GM19193 (cell line): ENCODE data around the gene PARD3.

Experiments used
- POLR2A ChIP-seq: IDR thresholded peaks from 4 replicates; pipeline ENCODE4 v1.6.1; 2011; ENCODE audit not compliant: insufficient read depth, insufficient read length; ENCODE audit errors: extremely low read depth

PARD3 gene

DNA sequence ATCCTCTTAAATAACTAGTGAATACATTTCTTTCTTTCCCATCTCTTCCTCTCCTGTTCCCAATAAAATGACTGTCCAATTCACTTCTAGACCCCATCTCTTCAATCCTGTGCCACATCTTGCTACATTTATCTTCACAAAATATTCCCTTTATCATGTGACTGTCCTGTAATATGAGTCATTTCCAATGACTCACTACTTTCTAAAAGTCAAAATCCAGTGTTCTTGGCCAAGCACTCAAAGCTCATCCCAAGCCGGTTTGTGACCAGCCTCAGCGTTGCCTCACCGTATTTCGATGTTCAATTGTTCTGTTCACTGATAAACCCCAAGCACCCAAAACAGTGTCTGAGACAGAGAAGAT, 104.7 kb downstream of the PARD3 start:
- TF ChIP-seq POLR2A: no peak

DNA sequence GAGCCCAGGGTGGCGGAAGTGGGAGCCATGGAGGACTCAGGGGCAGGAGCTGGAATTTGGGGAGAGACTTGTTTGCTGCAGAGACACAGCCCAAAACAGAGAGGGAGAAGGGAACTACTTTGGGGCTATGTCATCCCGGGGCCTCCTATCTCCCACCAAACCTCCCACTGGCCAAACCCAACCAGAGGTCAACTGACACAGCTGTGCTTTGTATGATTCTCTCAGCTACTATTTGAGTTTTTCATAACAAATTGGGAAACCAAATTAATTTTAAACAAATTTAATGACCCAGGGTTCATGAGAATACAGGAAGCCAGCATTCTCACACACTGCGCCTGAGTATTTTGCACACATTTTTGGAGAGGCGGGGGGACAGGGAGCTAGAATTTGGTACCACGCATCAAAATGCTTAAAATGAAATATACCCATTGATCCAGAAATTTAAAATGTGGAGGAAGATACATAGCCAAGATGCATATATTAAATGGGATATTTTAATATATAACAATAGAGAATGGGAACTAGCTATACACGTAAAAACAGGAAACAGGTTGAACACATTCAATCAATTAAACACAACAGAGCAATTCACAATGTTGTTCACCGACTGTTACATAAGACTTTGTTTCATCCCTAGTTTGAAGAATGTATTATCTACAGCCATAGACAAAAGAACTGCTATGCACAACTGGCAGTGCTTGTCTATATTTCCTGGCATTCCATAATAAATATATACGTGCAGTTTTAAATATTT, 105.3 kb downstream of the PARD3 start:
- TF ChIP-seq POLR2A: no peak

GRCh38 chr10:34707656-34708055, 107.4 kb downstream of the PARD3 start:
- no peak for TF ChIP-seq POLR2A

- no peak for TF ChIP-seq POLR2A
Measured at GRCh38 chr10:34706147-34706546, 108.9 kb downstream of the PARD3 start.

DNA sequence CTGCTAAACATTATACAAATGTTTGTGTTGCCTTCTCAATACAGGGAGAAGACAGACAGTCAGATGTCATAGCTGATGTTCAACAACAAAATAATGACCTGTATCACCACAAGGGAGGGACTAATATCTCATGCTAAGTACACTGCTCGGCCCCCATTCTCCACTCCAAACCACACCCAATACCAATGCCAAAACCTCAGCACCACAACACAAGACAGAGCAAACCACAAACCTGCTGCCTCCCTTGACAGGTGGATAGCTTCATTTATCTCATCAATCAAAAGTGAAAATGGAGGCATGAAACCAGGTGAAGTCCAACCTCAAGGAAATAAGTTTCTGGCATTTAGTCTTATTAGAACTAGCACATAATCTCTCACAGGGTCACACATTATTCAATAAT, 109.5 kb downstream of the PARD3 start:
- TF ChIP-seq POLR2A: no peak

DNA sequence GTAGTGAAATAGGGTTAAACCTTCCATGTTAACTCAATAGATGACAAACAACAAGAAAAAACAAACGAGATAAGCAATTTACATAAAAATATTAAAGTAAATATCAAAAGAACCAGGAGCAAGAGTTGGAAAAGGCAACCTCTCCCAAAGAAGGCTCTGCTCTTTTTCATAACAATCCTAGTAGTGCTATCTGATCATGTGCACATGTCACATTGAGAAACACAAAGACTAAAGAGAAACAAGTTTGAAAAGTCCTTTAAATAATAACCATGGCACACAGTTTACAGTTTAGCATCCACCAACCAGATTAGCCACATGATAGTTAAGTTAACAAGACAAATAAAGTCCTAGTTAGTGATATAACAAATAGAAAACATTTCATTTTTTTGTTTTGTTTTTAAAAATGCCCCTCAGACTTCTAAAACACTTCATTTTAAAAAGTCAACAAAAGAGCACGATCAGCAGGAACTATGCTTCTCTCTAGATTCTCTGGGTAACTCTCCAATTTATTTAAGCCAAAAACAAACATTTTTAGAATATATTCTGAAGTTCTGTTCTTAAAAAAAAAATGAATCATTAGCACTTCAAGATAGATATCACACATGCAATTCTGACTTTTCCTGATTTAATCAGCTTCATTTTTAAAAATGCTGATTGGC, 110.4 kb downstream of the PARD3 start:
- no peak for TF ChIP-seq POLR2A

DNA sequence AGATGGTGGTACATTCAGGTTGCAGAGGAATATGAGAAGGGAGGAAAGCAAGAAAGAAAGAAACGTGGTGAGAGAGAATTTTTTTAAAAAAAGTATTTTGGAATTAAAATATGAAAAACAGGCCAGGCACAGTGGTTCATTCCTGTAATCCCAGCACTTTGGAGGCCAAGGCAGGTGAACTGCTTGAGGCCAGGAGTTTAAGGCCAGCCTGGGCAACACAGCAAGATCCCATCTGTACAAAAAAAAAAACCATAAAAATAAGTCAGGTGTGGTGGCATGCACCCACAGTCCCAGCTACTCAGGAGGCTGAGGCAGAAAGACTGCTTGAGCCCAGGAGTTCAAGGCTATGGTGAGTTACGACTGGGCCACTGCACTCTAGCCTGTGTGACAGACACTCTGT, 112.1 kb downstream of the PARD3 start:
- no peak for TF ChIP-seq POLR2A

DNA sequence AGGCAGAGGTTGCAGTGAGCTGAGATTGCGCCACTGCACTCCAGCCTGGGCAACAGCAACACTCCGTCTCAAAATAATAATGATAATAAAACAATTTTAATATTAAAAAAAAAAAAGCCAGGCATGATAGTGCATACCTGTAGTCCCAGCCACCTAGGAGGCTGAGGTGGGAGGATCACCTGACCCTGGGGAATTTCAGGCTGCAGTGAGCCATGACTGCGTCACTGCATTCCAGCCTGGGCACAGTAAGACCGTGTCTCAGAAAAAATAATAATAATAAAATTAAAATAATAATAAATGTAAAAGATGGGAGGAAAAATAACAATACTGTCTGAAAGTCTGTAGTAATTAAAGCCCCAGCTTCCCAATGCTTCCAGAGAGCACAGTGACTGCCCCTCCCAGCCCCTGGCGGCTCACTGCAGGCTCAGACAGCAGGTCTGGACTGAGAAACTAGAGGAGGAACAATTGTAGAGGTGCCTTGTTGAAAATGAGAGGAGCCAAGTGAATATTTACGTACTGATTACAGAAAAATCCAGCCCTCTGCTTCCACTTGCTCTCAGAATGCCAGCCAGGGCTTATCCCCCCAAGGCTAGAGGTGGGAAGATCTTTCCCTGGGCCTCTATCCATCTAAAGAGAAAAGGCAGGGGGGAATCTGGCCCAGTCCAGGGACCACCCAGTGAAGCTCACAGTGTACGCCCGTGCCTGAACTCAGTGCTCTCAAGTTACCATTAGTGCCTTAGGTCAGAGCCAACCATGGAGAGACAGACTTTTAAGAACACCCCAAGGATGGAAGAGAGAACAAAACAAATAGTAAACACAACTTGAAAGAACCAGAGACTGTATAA, 112.8 kb downstream of the PARD3 start:
- TF ChIP-seq POLR2A: no peak

- no peak for TF ChIP-seq POLR2A
Measured at GRCh38 chr10:34701194-34701593, 113.9 kb downstream of the PARD3 start.

DNA sequence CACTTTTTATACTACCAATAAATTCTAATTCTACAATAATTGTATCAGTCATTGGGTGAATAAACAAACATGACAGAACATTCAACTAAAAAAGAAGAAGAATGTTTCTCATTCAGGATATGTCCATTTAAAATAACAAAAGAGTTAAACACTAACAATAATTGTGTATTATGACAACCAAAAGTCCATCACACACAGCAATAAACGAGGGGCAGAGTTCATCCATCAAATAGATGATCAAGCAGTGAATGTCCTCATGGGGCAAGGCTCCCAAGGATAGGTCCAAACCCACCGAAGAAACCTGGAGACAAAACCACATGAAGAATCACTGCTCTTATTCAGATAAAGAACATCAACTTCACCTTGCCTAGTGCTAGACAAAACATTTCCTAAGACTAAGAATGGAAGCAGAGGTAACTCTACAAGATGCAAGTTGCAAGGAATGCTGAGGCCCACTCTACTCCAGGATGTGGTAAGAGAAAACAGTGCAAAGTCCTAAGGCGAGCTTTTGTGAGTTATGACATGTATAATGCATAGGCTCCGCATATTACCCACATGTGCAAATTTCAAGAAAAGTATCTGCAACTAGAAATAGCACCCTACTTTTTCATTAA, 115.1 kb downstream of the PARD3 start:
- no peak for TF ChIP-seq POLR2A

- TF ChIP-seq POLR2A: no peak
Measured at GRCh38 chr10:34698979-34699378, 116.1 kb downstream of the PARD3 start.

DNA sequence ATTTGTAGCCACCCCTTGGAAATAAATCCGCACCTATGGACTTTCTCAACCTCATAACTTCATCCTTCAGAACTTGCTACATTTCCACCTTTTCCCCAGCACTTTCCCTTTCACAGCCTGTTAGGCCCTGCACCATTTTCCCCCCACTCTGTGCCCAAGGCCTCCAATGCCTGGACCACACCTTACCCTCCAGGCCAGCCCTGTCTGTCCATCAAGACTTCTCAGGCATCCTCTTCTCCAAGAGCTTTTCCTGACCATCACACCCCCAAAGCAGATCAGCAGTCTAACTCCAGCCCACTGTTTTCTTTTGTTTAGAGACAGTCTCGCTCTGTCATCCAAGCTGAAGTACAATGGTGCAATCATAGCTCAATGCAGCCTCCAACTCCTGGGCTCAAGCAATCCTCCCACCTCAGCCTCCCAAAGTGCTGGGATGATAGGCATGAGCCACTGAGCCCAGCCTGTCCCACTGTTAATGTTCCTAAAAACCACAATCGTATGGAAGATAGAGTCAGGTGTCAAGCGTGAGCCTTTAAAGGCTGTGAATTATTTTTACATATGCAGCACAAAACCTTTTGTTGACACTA, 116.8 kb downstream of the PARD3 start:
- no peak for TF ChIP-seq POLR2A

DNA sequence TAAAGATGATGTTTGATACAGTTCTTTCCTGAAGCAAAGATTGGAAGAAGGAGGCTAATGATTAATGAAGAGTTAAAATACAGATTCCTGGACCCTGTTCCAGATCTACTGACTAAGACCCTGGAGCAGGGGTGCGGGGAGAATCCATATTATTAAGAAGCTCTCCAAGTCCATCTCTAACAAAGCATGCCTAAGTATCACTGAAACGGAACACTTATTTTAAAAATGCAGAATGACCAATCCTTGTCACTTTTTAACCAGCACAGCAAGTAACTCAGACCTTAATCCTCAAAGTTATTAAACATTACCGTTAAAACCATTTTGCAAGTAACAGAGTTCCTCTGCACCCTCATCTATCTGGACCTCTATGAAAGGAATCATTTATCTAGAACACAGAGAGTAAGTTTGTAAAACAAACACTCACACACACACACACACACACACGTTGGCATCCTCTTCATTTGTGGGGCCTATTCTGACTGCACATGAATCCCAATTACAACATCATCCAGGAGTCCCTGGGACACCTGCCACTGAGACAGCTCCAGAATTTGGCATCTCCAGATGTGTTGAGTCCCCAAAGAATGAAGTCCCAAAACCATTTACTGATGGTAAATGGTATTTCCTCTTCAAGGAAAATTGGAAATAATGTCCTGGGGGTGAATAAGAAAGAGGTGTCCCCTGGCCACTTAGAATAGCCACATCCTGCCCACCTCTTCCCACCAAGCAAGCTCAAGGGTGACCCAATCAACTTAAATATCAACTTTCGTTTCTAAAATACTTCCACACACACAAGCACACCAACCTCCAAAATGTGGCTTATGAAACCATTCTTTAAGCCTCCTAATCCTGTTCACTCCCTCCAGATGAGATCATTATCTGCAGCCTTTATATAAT, 117.5 kb downstream of the PARD3 start:
- no peak for TF ChIP-seq POLR2A

- TF ChIP-seq POLR2A: no peak
Measured at GRCh38 chr10:34696423-34696822, 118.7 kb downstream of the PARD3 start.
